OCI-LY1 (cell line): ENCODE results near the gene FAM228A.
A peak's percentile ranks its signal among the peaks of the same experiment; 100 is the strongest.

ENCODE experiments used
- H2AFZ ChIP-seq: fragments of 200-600 bp; sonication (generic), shearing (Covaris generic); 2 replicates; pipeline ENCODE4 v1.6.0; 2014; ENCODE audit warnings: antibody characterized with exemption, mild to moderate bottlenecking, low read length
- H3F3A ChIP-seq: fragments of 200-600 bp; sonication (generic), shearing (Covaris generic); 2 replicates; pipeline ENCODE4 v1.6.0; 2014; ENCODE audit warnings: mild to moderate bottlenecking, antibody characterized with exemption, low read length, moderate library complexity; ENCODE audit not compliant: insufficient read depth
- H3K27ac ChIP-seq: fragments of 200-600 bp; sonication (generic); 2 replicates; pipeline ENCODE4 v1.5.1; 2014; ENCODE audit warnings: low read length, mixed run types, mild to moderate bottlenecking, low read depth; ENCODE audit not compliant: poor library complexity, severe bottlenecking
- H3K27me3 ChIP-seq: fragments of 200-600 bp; sonication (generic); 2 replicates; pipeline ENCODE4 v1.6.0; 2014; ENCODE audit warnings: antibody characterized with exemption, mild to moderate bottlenecking, low read length, moderate library complexity; ENCODE audit not compliant: insufficient read depth
- H3K36me3 ChIP-seq: fragments of 200-600 bp; sonication (generic); 2 replicates; pipeline ENCODE4 v1.6.1; 2014; ENCODE audit warnings: mild to moderate bottlenecking, antibody characterized with exemption, low read length, moderate library complexity, mixed read lengths; ENCODE audit not compliant: insufficient read depth
- H3K4me1 ChIP-seq: fragments of 200-600 bp; sonication (generic); 2 replicates; pipeline ENCODE4 v1.5.1; 2014; ENCODE audit warnings: mild to moderate bottlenecking, low read length, moderate library complexity; ENCODE audit not compliant: insufficient read depth, severe bottlenecking
- H3K4me2 ChIP-seq: fragments of 200-600 bp; sonication (generic), shearing (Covaris generic); 2 replicates; pipeline ENCODE4 v1.6.1; 2014; ENCODE audit warnings: low read length
- H3K4me3 ChIP-seq: fragments of 200-600 bp; sonication (generic); 2 replicates; pipeline ENCODE4 v1.5.1; 2014; ENCODE audit warnings: low read length, low read depth, mild to moderate bottlenecking, mixed read lengths; ENCODE audit not compliant: poor library complexity, severe bottlenecking
- H3K79me2 ChIP-seq: fragments of 200-600 bp; shearing (Covaris generic); 2 replicates; pipeline ENCODE4 v1.6.1; 2016; ENCODE audit warnings: mixed run types, low read length, mixed read lengths; ENCODE audit not compliant: insufficient read depth
- H3K9ac ChIP-seq: fragments of 200-600 bp; sonication (generic), shearing (Covaris generic); 2 replicates; pipeline ENCODE4 v1.6.1; 2014; ENCODE audit warnings: mild to moderate bottlenecking, low read length, mixed read lengths
- H3K9me2 ChIP-seq: fragments of 200-600 bp; sonication (generic), shearing (Covaris generic); 2 replicates; pipeline ENCODE4 v1.6.1; 2014; ENCODE audit warnings: low read depth, mild to moderate bottlenecking, low read length, mixed read lengths
- H3K9me3 ChIP-seq: fragments of 200-600 bp; shearing (Covaris generic); 2 replicates; pipeline ENCODE4 v1.6.1; 2014; ENCODE audit warnings: low read length, mixed read lengths
- H4K20me1 ChIP-seq: fragments of 200-600 bp; sonication (generic), shearing (Covaris generic); 2 replicates; pipeline ENCODE4 v1.6.0; 2016; ENCODE audit warnings: mild to moderate bottlenecking, low read length; ENCODE audit not compliant: insufficient read depth
- CTCF ChIP-seq: fragments of 200-600 bp; sonication (generic), shearing (Covaris generic); IDR thresholded peaks from 2 replicates; pipeline ENCODE4 v1.5.1; 2017; ENCODE audit warnings: mild to moderate bottlenecking, antibody characterized with exemption, low read length, moderate library complexity, mixed read lengths
- EZH2 ChIP-seq: fragments of 200-600 bp; sonication (generic), shearing (Covaris generic); IDR thresholded peaks from 2 replicates; pipeline ENCODE4 v1.8.0; 2017; ENCODE audit warnings: borderline replicate concordance, mixed run types, mild to moderate bottlenecking, antibody characterized with exemption, low read length, moderate library complexity, mixed read lengths

FAM228A gene

GRCh38 chr2:24225499-24226242 lies 50.8 kb downstream of the FAM228A start:
- TF ChIP-seq CTCF, result no peak
- TF ChIP-seq EZH2, result no peak
- no peaks in the 10 kb centered on the region for H3K4me1 ChIP-seq
- no peaks in the 10 kb centered on the region for H4K20me1 ChIP-seq
- no peaks in the 10 kb centered on the region for H3K9me2 ChIP-seq
- H3K36me3 ChIP-seq, result peaks cover 9% of the 10 kb centered on the region; the same call in 1 of the 2 replicates
- no peak overlapping the region for H3K4me3 ChIP-seq
- no peaks in the 10 kb centered on the region for H3K79me2 ChIP-seq
- H3K4me2 ChIP-seq, result no peak overlapping the region
- no peak overlapping the region for H3K9ac ChIP-seq
- H3K9me3 ChIP-seq, result no peaks in the 10 kb centered on the region
- no peak overlapping the region for H3K27ac ChIP-seq
- H3K27me3 ChIP-seq, result no peaks in the 10 kb centered on the region
- H3F3A ChIP-seq, result no peaks in the 10 kb centered on the region
- H2AFZ ChIP-seq, result no peak overlapping the region

DNA sequence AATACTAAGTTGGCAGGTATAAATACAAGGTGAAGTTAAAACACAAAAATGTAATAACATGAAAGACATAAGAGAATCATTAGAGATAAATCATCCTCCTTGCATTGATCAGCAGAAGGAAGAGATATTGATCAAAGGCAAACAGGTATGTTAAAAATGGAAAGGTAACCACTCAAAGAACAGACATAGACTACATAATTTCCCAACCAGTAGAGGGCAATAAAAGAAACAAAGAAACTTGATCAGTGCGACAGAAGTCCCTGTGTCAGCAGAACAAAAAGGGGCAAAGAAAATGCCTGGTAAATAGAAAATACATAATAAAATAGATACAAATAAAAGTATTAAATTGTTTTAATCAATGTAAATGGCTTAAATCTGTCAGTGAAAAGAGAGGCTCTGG lies 53.6 kb downstream of the FAM228A start:
- no peak overlapping the region for H3K4me2 ChIP-seq

GRCh38 chr2:24231461-24231881 lies 56.6 kb downstream of the FAM228A start:
- H3K27ac ChIP-seq, result no peak overlapping the region
- H2AFZ ChIP-seq, result no peak overlapping the region
- no peaks in the 10 kb centered on the region for H3F3A ChIP-seq
- no peak overlapping the region for H3K9ac ChIP-seq
- H3K4me1 ChIP-seq, result no peaks in the 10 kb centered on the region
- no peaks in the 10 kb centered on the region for H3K27me3 ChIP-seq
- no peak overlapping the region for H3K4me2 ChIP-seq
- TF ChIP-seq EZH2 (no peak), CTCF (no peak)
- no peaks in the 10 kb centered on the region for H3K79me2 ChIP-seq
- H3K9me2 ChIP-seq, result no peaks in the 10 kb centered on the region
- no peak overlapping the region for H3K4me3 ChIP-seq
- H3K36me3 ChIP-seq, result peaks cover 15% of the 10 kb centered on the region; the same call in 1 of the 2 replicates
- H4K20me1 ChIP-seq, result no peaks in the 10 kb centered on the region
- no peaks in the 10 kb centered on the region for H3K9me3 ChIP-seq

More for the DNA sequence above, 53.6 kb downstream of the FAM228A start:
- no peaks in the 10 kb centered on the region for H3K9me3 ChIP-seq
- TF ChIP-seq CTCF (peak; percentile 55), EZH2 (no peak)
- H3K9me2 ChIP-seq, result no peaks in the 10 kb centered on the region
- H3K27me3 ChIP-seq, result no peaks in the 10 kb centered on the region
- no peak overlapping the region for H3K27ac ChIP-seq
- H2AFZ ChIP-seq, result no peak overlapping the region
- H3K9ac ChIP-seq, result no peak overlapping the region
- no peaks in the 10 kb centered on the region for H3K4me1 ChIP-seq
- peaks cover 12% of the 10 kb centered on the region; the same call in 1 of the 2 replicates for H3K36me3 ChIP-seq
- no peaks in the 10 kb centered on the region for H3F3A ChIP-seq
- H3K4me3 ChIP-seq, result no peak overlapping the region
- H4K20me1 ChIP-seq, result no peaks in the 10 kb centered on the region
- no peaks in the 10 kb centered on the region for H3K79me2 ChIP-seq
